Measurements from ENCODE around the gene CDH6. TPM values are rescaled to one million over a fixed set of nuclear protein-coding genes. Genes with fewer than 3 reads are reported as not detected.
A peak's percentile ranks its signal among the peaks of the same experiment; 100 is the strongest.

CDH6 gene
- total RNA-seq, 1 donor from 2014 or later = 6.5 TPM

GRCh38 chr5:31232273-31232888 is 38.9 kb downstream of the CDH6 start:
- intact Hi-C loops (cut with DNase I) = no loop called here
- Histone ChIP-seq H3K36me3 (no peaks in the 10 kb centered on the region), H3K4me3 (no peak overlapping the region), H3K27ac (peak overlapping the region; percentile 21 to 65), H3K4me1 (peaks cover 6 to 16% of the 10 kb centered on the region in 2 donors), H3K27me3 (no peaks in the 10 kb centered on the region), H3K9me3 (no peaks in the 10 kb centered on the region)
- no peak for DNase-seq (ENCODE audit: low spot score in 2 of 2)
- peak in 2 of 3 experiments; percentile 68 to 78 for TF ChIP-seq CTCF (IDR thresholded peaks at IDR 0.05)

GRCh38 chr5:31235381-31235780 is 41.9 kb downstream of the CDH6 start:
- no peaks in the 10 kb centered on the region for H3K36me3 ChIP-seq
- H3K4me1 ChIP-seq = peaks cover 6 to 10% of the 10 kb centered on the region in 2 donors
- H3K27me3 ChIP-seq = no peaks in the 10 kb centered on the region
- DNase-seq (ENCODE audit: low spot score in 2 of 2) = no peak
- no peak for TF ChIP-seq CTCF (IDR thresholded peaks at IDR 0.05)
- H3K27ac ChIP-seq = no peak overlapping the region
- no peak overlapping the region for H3K4me3 ChIP-seq
- H3K9me3 ChIP-seq = no peaks in the 10 kb centered on the region
- intact Hi-C loops (cut with DNase I) = no loop called here

GRCh38 chr5:31236339-31236738 is 42.9 kb downstream of the CDH6 start:
- no peak for TF ChIP-seq CTCF (IDR thresholded peaks at IDR 0.05)
- Histone ChIP-seq H3K4me1 (peaks cover 6% of the 10 kb centered on the region in 2 donors), H3K9me3 (no peaks in the 10 kb centered on the region), H3K36me3 (no peaks in the 10 kb centered on the region), H3K4me3 (no peak overlapping the region), H3K27me3 (no peaks in the 10 kb centered on the region), H3K27ac (no peak overlapping the region)
- no peak for DNase-seq (ENCODE audit: low spot score in 2 of 2)
- intact Hi-C loops (cut with DNase I) = no loop called here

GRCh38 chr5:31237174-31237573 is 43.7 kb downstream of the CDH6 start:
- Histone ChIP-seq H3K27ac (no peak overlapping the region), H3K4me3 (no peak overlapping the region), H3K36me3 (no peaks in the 10 kb centered on the region), H3K4me1 (peaks cover 0 to 3% of the 10 kb centered on the region in 2 donors), H3K27me3 (no peaks in the 10 kb centered on the region), H3K9me3 (no peaks in the 10 kb centered on the region)
- no peak for DNase-seq (ENCODE audit: low spot score in 2 of 2)
- no peak for TF ChIP-seq CTCF (IDR thresholded peaks at IDR 0.05)
- intact Hi-C loops (cut with DNase I) = no loop called here

GRCh38 chr5:31238497-31238896 is 45.0 kb downstream of the CDH6 start:
- Histone ChIP-seq H3K27me3 (no peaks in the 10 kb centered on the region), H3K4me3 (no peak overlapping the region), H3K36me3 (no peaks in the 10 kb centered on the region), H3K4me1 (no peaks in the 10 kb centered on the region), H3K9me3 (no peaks in the 10 kb centered on the region), H3K27ac (no peak overlapping the region)
- no peak for DNase-seq (ENCODE audit: low spot score in 2 of 2)
- intact Hi-C loops (cut with DNase I) = no loop called here
- TF ChIP-seq CTCF (IDR thresholded peaks at IDR 0.05) = no peak

- no peak for DNase-seq (ENCODE audit: low spot score in 2 of 2)
- H3K27me3 ChIP-seq = no peaks in the 10 kb centered on the region
- no peaks in the 10 kb centered on the region for H3K36me3 ChIP-seq
- no peaks in the 10 kb centered on the region for H3K4me1 ChIP-seq
- intact Hi-C loops (cut with DNase I) = no loop called here
- H3K4me3 ChIP-seq = no peak overlapping the region
- H3K9me3 ChIP-seq = no peaks in the 10 kb centered on the region
- no peak overlapping the region for H3K27ac ChIP-seq
- no peak for TF ChIP-seq CTCF (IDR thresholded peaks at IDR 0.05)
Measured at GRCh38 chr5:31244921-31245320, 51.4 kb downstream of the CDH6 start.
